ENCODE data around the gene RAP1GAP. TPM values are rescaled to one million over a fixed set of nuclear protein-coding genes. Genes with fewer than 3 reads are reported as not detected.

The RAP1GAP gene
- total RNA-seq, 1 donor from 2014 or later: 0.60 TPM

DNA sequence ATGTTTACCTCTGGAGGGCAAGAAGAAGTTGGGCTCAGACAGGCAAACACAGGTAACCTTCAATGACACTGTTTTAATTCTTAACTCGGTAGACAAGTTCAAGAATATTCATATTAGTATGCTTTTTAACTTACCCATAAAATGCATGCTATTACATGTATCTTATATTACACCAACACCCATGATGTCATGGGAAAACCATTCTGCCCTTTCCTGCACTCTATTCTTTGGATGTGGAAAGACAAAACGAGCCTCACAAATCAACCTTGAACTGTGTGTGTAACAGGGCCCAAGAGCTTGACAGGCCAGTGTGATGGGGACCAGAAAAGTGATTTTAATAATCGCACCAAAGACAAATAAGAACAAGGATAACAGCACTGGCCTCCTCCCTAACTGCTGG lies 22.6 kb upstream of the RAP1GAP start:
- H3K27me3 Mint-ChIP-seq: no peaks in the 10 kb centered on the region
- H3K27ac Mint-ChIP-seq: no peak overlapping the region
- intact Hi-C loops (cut with micrococcal nuclease): no loop called here
- peaks cover 83% of the 10 kb centered on the region for H3K36me3 Mint-ChIP-seq (ENCODE audit: low read depth)
- H3K4me3 Mint-ChIP-seq: no peak overlapping the region
- TF ChIP-seq, protein P1, sequence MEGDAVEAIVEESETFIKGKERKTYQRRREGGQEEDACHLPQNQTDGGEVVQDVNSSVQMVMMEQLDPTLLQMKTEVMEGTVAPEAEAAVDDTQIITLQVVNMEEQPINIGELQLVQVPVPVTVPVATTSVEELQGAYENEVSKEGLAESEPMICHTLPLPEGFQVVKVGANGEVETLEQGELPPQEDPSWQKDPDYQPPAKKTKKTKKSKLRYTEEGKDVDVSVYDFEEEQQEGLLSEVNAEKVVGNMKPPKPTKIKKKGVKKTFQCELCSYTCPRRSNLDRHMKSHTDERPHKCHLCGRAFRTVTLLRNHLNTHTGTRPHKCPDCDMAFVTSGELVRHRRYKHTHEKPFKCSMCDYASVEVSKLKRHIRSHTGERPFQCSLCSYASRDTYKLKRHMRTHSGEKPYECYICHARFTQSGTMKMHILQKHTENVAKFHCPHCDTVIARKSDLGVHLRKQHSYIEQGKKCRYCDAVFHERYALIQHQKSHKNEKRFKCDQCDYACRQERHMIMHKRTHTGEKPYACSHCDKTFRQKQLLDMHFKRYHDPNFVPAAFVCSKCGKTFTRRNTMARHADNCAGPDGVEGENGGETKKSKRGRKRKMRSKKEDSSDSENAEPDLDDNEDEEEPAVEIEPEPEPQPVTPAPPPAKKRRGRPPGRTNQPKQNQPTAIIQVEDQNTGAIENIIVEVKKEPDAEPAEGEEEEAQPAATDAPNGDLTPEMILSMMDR (IDR thresholded peaks at IDR 0.05): no peak
- ATAC-seq (ENCODE audit: low read depth): no peak
- DNase-seq: no peak
- POLR2A ChIA-PET: no interaction called here
- CTCF ChIA-PET: interaction anchor here (0.6 kb wide), 1 partner anchor 466 kb away, joined by 3 read pairs; no protein-coding TSS in a partner anchor
- H3K4me1 Mint-ChIP-seq: no peaks in the 10 kb centered on the region
- no peaks in the 10 kb centered on the region for H3K9me3 Mint-ChIP-seq

DNA sequence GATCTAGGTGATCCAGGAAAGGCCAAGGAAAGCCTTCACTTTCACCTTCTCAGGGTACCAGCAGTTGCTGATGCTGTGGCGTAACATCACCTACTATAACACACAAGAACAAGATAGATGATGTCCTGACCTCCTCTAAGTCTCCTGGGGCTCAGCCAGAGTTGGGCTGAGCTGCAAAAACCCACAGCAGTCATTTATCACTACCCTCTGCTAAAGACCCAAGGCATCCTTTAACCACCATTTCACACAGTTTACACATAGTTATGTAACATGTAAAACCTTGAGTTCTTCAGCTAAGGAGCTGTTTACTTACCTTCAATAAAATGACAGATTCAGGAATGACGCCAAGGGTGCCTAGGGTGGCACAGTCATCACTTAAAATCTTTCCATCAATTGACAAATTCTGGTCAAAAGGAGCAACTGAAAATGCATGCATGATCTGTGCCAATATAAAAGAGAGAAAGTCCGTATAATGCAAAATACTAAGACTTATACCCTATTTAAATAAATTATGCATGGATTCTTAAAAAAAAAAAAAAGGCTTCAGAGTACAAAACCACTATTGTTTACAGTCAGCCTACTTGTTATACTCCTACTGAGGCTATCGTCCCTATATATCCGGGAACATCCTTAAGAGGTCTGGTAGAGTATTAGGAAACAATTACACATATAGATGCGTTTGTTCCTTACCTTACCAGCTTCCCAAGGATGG lies 20.7 kb upstream of the RAP1GAP start:
- H3K4me1 Mint-ChIP-seq: no peaks in the 10 kb centered on the region
- intact Hi-C loops (cut with micrococcal nuclease): no loop called here
- peaks cover 90% of the 10 kb centered on the region for H3K36me3 Mint-ChIP-seq (ENCODE audit: low read depth)
- H3K27me3 Mint-ChIP-seq: no peaks in the 10 kb centered on the region
- ChIA-PET POLR2A (interaction anchor here (0.7 kb wide), 1 partner anchor 742 kb away, joined by 4 read pairs; no protein-coding TSS in a partner anchor), CTCF (no interaction called here)
- H3K9me3 Mint-ChIP-seq: no peaks in the 10 kb centered on the region
- H3K4me3 Mint-ChIP-seq: no peak overlapping the region
- no peak for DNase-seq
- no peak for ATAC-seq (ENCODE audit: low read depth)
- no peak overlapping the region for H3K27ac Mint-ChIP-seq
- TF ChIP-seq, protein P1 (IDR thresholded peaks at IDR 0.05): no peak

DNA sequence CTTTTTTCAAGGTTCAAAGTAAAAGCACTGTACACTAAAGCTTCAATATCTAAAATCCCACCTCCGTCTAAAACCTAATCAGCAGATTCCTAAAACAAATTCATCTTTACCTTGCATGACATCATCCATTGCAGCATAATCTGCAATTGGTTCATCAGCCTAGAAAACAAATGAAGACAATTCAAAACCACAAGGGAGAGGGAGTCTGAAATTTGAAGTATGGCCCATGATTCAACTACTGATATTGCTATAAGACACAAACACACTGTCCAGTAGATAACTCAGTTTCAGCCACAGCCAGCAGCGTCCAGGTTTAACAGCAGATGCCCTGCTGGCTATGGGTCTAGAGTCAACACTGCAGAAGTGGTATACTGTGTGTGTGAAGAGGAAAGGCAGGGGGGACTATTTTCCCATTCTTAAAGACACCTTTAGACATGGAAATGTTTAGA lies 17.9 kb upstream of the RAP1GAP start:
- Mint-ChIP-seq H3K27ac (no peak overlapping the region), H3K9me3 (no peaks in the 10 kb centered on the region), H3K36me3 (ENCODE audit: low read depth) (peaks cover 85% of the 10 kb centered on the region), H3K4me3 (no peak overlapping the region), H3K27me3 (no peaks in the 10 kb centered on the region), H3K4me1 (no peaks in the 10 kb centered on the region)
- ChIA-PET CTCF (no interaction called here), POLR2A (no interaction called here)
- intact Hi-C loops (cut with micrococcal nuclease): no loop called here
- DNase-seq (no peak), ATAC-seq (ENCODE audit: low read depth) (no peak)
- TF ChIP-seq, protein P1 (IDR thresholded peaks at IDR 0.05): no peak

DNA sequence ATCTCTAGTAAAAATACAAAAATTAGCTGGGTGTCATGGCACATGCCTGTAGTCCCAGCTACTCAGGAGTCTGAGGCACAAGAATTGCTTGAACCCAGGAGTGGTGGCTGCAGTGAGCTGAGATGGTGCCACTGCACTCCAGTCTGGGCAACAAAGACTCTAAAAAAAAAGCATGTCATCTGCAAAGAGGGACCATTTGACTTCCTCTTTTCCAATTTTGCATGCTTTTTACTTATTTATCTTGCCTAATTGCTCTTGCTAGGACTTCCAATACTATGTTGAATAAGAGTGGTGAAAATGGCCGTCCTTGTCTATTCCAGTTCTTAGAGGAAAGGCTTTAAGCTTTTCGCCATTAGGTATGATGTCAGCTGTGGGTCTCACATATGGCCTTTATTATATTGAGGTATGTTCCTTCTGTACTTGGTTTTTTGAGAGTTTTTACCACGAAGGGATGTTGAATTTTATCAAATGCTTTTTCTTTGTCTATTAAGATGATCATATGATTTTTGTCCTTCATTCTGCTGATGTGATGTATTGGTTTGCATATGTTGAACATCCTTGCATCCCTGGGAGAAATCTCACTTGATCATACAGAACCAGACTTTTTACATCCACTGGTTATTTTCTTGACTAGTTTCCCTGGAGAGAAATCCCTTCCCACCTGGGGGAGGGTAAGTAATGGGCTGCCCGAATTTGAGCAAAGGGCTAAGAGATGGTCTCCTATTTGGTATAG lies 17.0 kb upstream of the RAP1GAP start:
- TF ChIP-seq, protein P1 (IDR thresholded peaks at IDR 0.05): no peak
- ATAC-seq (ENCODE audit: low read depth) (no peak), DNase-seq (no peak)
- CTCF ChIA-PET: no interaction called here
- intact Hi-C loops (cut with micrococcal nuclease): no loop called here
- H3K4me3 Mint-ChIP-seq: no peak overlapping the region
- POLR2A ChIA-PET: no interaction called here
- no peaks in the 10 kb centered on the region for H3K27me3 Mint-ChIP-seq
- H3K4me1 Mint-ChIP-seq: no peaks in the 10 kb centered on the region
- peaks cover 84% of the 10 kb centered on the region for H3K36me3 Mint-ChIP-seq (ENCODE audit: low read depth)
- no peak overlapping the region for H3K27ac Mint-ChIP-seq
- no peaks in the 10 kb centered on the region for H3K9me3 Mint-ChIP-seq

DNA sequence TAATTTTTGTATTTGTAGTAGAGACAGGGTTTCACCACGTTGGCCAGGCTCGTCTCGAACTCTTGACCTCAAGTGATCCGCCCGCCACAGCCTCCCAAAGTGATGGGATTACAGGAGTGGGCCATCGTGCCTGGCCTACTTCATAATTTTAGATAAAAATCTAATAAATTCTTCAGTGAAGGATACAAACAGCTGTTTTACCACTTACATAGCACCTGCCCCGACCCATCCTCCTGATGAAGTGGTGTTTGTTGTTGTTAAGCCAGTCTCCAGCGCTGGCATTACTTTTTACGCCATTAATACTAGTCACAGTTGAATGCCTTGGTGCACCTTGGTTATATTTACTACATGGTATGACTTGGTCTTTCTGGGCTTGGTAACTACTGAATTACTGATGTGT lies 12.3 kb upstream of the RAP1GAP start:
- peaks cover 5% of the 10 kb centered on the region for H3K4me1 Mint-ChIP-seq
- intact Hi-C loops (cut with micrococcal nuclease): no loop called here
- no peaks in the 10 kb centered on the region for H3K9me3 Mint-ChIP-seq
- ChIA-PET POLR2A (no interaction called here), CTCF (no interaction called here)
- TF ChIP-seq, protein P1 (IDR thresholded peaks at IDR 0.05): no peak
- DNase-seq: no peak
- H3K27ac Mint-ChIP-seq: no peak overlapping the region
- H3K27me3 Mint-ChIP-seq: no peaks in the 10 kb centered on the region
- H3K4me3 Mint-ChIP-seq: no peak overlapping the region
- peaks cover 84% of the 10 kb centered on the region for H3K36me3 Mint-ChIP-seq (ENCODE audit: low read depth)
- no peak for ATAC-seq (ENCODE audit: low read depth)

Data from activated B cell treated with CpG ODN at 0.5 μM for 24 hours (primary cell).